Measurements from ENCODE around the gene SPATA13.

The SPATA13 gene

GRCh38 chr13:24134757-24135156 lies 25.8 kb upstream of the SPATA13 start:
- no peak overlapping the region for H3K27ac ChIP-seq
- no peak overlapping the region for H3K9ac ChIP-seq
- H3K36me3 ChIP-seq, result no peaks in the 10 kb centered on the region
- no peaks in the 10 kb centered on the region for H4K20me1 ChIP-seq
- peaks cover 0 to 10% (median 0%) of the 10 kb centered on the region in 10 experiments; a peak in 2 of 20 replicates for H3K4me1 ChIP-seq
- H3K9me3 ChIP-seq (replicated peaks in 1 of 11), result peaks cover 7 to 14% (median 12%) of the 10 kb centered on the region in 11 experiments
- no peak overlapping the region for H3K4me3 ChIP-seq
- no peak overlapping the region for H3K4me2 ChIP-seq
- no peaks in the 10 kb centered on the region for H3K27me3 ChIP-seq
- TF ChIP-seq Cebpa-rat (IDR thresholded peaks at IDR 0.05), result no peak

DNA sequence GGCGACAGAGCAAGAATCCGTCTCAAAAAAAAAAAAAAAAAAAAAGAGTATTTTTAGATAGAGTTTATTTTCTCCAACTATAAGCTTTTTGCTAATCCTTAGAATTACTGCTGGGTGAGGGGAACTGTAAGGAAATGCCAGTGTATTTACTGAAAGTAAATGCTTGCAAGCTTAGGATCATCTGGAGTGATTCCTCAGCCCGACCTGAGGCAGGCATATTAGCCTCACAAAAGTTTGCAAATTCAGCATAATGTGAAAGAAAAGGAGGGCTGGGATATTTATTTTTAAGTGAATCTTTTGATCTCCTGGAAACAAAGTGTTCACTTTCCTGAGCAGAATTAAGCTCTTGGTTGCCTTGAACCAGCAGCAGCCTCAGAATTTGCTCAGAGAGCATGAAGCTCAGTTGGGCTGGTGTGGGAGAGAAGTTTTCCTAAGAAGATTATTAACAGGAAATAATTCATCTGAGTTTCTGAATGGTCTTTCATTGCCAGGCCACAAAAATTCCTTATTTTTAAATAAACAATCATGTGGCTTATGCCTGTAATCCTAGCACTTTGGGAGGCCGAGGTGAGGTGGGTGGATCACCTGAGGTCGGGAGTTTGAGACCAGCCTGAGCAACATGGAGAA lies 24.7 kb upstream of the SPATA13 start:
- H3K36me3 ChIP-seq, result no peaks in the 10 kb centered on the region
- H3K9ac ChIP-seq, result no peak overlapping the region
- H3K4me1 ChIP-seq, result peaks cover 0 to 10% (median 0%) of the 10 kb centered on the region in 10 experiments; a peak in 2 of 20 replicates
- H4K20me1 ChIP-seq, result no peaks in the 10 kb centered on the region
- H3K9me3 ChIP-seq (replicated peaks in 1 of 11), result peaks cover 7 to 14% (median 12%) of the 10 kb centered on the region in 11 experiments
- TF ChIP-seq Cebpa-rat (IDR thresholded peaks at IDR 0.05), result no peak
- H3K27ac ChIP-seq, result no peak overlapping the region
- H3K4me2 ChIP-seq, result no peak overlapping the region
- no peak overlapping the region for H3K4me3 ChIP-seq
- no peaks in the 10 kb centered on the region for H3K27me3 ChIP-seq

- no peaks in the 10 kb centered on the region for H4K20me1 ChIP-seq
- no peaks in the 10 kb centered on the region for H3K27me3 ChIP-seq
- peaks cover 0 to 18% (median 10%) of the 10 kb centered on the region in 10 experiments; a peak in 15 of 20 replicates for H3K4me1 ChIP-seq
- no peak overlapping the region for H3K9ac ChIP-seq
- no peak overlapping the region for H3K4me2 ChIP-seq
- H3K4me3 ChIP-seq, result no peak overlapping the region
- H3K9me3 ChIP-seq (replicated peaks in 1 of 11), result no peaks in the 10 kb centered on the region
- H3K27ac ChIP-seq, result no peak overlapping the region
- H3K36me3 ChIP-seq, result no peaks in the 10 kb centered on the region
- TF ChIP-seq Cebpa-rat (IDR thresholded peaks at IDR 0.05), result no peak
These were observed 21.6 kb upstream of the SPATA13 start for GRCh38 chr13:24138911-24139310.

- no peak overlapping the region for H3K9ac ChIP-seq
- no peak overlapping the region for H3K27ac ChIP-seq
- H4K20me1 ChIP-seq, result no peaks in the 10 kb centered on the region
- TF ChIP-seq Cebpa-rat (IDR thresholded peaks at IDR 0.05), result no peak
- peaks cover 0 to 18% (median 10%) of the 10 kb centered on the region in 10 experiments; a peak in 15 of 20 replicates for H3K4me1 ChIP-seq
- no peak overlapping the region for H3K4me3 ChIP-seq
- no peaks in the 10 kb centered on the region for H3K36me3 ChIP-seq
- H3K9me3 ChIP-seq (replicated peaks in 1 of 11), result no peaks in the 10 kb centered on the region
- no peaks in the 10 kb centered on the region for H3K27me3 ChIP-seq
- H3K4me2 ChIP-seq, result no peak overlapping the region
These were observed 19.1 kb upstream of the SPATA13 start for GRCh38 chr13:24141333-24141910.

GRCh38 chr13:24142453-24142852 lies 18.1 kb upstream of the SPATA13 start:
- no peaks in the 10 kb centered on the region for H3K9me3 ChIP-seq (replicated peaks in 1 of 11)
- H3K4me3 ChIP-seq, result no peak overlapping the region
- H3K4me1 ChIP-seq, result peaks cover 0 to 18% (median 10%) of the 10 kb centered on the region in 10 experiments; a peak in 15 of 20 replicates
- H3K9ac ChIP-seq, result no peak overlapping the region
- TF ChIP-seq Cebpa-rat (IDR thresholded peaks at IDR 0.05), result no peak
- H3K36me3 ChIP-seq, result no peaks in the 10 kb centered on the region
- H3K4me2 ChIP-seq, result peak overlapping the region in 8 of 11 experiments; percentile 27 to 61 (median 44); a peak in 13 of 22 replicates
- no peaks in the 10 kb centered on the region for H3K27me3 ChIP-seq
- H4K20me1 ChIP-seq, result no peaks in the 10 kb centered on the region
- H3K27ac ChIP-seq, result no peak overlapping the region

DNA sequence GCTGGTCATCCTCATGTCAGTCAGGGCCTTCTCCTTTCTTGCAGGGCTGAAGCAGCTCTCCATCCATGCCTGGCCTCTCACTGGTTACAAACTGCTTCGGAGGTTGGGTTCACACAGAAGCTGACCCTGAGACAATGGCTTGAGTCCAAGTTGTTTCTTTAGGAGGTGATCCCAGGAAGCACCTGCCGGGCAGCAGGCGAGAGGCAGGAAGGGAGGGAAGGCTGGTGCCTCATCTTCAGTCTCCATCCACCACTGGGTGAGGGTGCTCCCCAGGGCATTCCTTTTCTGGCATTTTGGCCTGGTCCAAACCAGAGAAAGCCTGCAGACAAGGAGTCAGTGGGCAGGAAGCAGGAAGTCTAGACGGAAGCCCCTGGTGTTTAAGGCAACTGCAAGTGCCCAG lies 17.6 kb upstream of the SPATA13 start:
- Histone ChIP-seq H3K4me3 (no peak overlapping the region), H3K27ac (no peak overlapping the region), H3K9me3 (replicated peaks in 1 of 11) (no peaks in the 10 kb centered on the region), H3K4me1 (peaks cover 0 to 18% (median 10%) of the 10 kb centered on the region in 10 experiments; a peak in 15 of 20 replicates), H3K36me3 (no peaks in the 10 kb centered on the region), H3K27me3 (no peaks in the 10 kb centered on the region), H3K9ac (no peak overlapping the region), H3K4me2 (peak overlapping the region in 8 of 11 experiments; percentile 27 to 61 (median 44); a peak in 16 of 22 replicates), H4K20me1 (no peaks in the 10 kb centered on the region)
- no peak for TF ChIP-seq Cebpa-rat (IDR thresholded peaks at IDR 0.05)

DNA sequence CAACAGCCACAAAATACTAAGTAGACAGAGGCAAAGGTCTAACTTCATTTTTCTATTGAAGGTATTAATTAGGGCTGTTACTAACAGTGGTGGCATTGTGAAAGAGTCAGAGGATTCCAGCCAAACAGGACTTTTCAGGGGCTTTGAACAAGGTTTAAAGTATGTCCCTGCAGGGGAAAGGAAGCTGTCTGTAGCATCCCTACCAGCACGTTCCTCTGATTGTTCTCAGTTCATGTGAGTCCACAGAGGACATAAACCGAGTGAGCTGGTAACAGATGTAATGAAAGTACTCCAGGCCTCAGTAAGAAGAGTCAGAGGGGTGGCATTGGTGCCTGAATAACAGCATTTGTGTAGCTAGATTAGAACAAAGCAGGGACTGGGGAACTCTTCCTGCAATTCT lies 15.3 kb upstream of the SPATA13 start:
- H3K4me2 ChIP-seq, result no peak overlapping the region
- no peaks in the 10 kb centered on the region for H3K36me3 ChIP-seq
- H3K27ac ChIP-seq, result no peak overlapping the region
- H4K20me1 ChIP-seq, result no peaks in the 10 kb centered on the region
- peaks cover 0 to 18% (median 10%) of the 10 kb centered on the region in 10 experiments; a peak in 15 of 20 replicates for H3K4me1 ChIP-seq
- H3K4me3 ChIP-seq, result no peak overlapping the region
- H3K9me3 ChIP-seq (replicated peaks in 1 of 11), result no peaks in the 10 kb centered on the region
- TF ChIP-seq Cebpa-rat (IDR thresholded peaks at IDR 0.05), result no peak
- H3K9ac ChIP-seq, result no peak overlapping the region
- no peaks in the 10 kb centered on the region for H3K27me3 ChIP-seq

DNA sequence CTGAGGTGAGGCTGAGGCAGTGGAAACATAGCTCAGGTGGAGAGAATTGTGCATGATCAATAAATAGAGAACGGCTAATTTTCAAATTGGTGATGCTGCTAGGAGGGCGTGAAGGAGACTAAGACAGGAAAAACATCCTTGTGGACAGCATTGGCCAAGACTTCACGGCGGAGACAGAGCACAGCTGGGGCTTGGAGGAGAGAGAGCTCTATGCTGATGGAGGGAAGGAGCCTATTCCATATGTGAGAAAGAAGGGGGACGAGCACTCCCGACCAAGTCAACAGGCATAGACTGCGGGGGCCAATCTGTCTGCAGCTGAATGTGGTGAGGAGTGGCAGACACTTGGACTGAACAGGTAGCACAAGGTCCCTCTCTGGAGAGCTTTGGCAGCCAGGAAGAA lies 14.8 kb upstream of the SPATA13 start:
- Histone ChIP-seq H3K27me3 (no peaks in the 10 kb centered on the region), H3K27ac (no peak overlapping the region), H3K36me3 (no peaks in the 10 kb centered on the region), H3K9ac (no peak overlapping the region), H4K20me1 (no peaks in the 10 kb centered on the region), H3K4me1 (peaks cover 0 to 18% (median 10%) of the 10 kb centered on the region in 10 experiments; a peak in 15 of 20 replicates), H3K9me3 (replicated peaks in 1 of 11) (no peaks in the 10 kb centered on the region), H3K4me2 (no peak overlapping the region), H3K4me3 (no peak overlapping the region)
- no peak for TF ChIP-seq Cebpa-rat (IDR thresholded peaks at IDR 0.05)

DNA sequence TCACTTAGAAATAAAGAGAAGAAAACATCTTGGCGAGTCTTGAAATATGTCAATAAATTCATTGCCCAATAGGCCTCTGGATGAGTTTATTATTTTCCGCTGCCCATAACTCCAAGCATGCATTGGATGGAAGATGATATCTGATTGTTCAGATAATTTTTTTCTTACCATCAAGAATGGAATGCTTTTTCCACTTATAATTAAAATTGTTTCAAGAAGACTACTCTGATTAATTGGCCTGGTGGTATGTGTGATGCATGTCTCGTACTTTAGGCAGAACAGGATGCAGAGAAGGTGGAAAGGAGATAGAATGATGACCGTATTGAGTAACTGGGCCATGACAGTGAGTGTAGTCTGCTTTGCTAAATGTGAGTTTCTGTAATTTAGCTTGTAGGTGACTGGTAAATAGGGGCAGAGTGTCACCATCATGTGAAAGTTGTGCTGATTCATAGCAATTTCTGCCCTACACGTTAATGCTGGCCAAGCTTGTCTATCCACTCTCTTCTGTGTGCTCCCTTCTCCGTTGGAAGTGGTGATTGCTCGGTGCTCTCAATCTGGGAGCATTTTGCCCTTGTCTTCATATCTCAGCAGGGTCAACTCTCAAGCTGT lies 13.5 kb upstream of the SPATA13 start:
- no peak overlapping the region for H3K9ac ChIP-seq
- no peak for TF ChIP-seq Cebpa-rat (IDR thresholded peaks at IDR 0.05)
- H3K4me1 ChIP-seq, result peaks cover 0 to 17% (median 10%) of the 10 kb centered on the region in 10 experiments; a peak in 15 of 20 replicates

More for the DNA sequence above, 13.5 kb upstream of the SPATA13 start:
- Histone ChIP-seq H3K9me3 (replicated peaks in 1 of 11) (no peaks in the 10 kb centered on the region), H3K36me3 (no peaks in the 10 kb centered on the region), H3K4me2 (no peak overlapping the region), H3K4me3 (no peak overlapping the region), H3K27me3 (no peaks in the 10 kb centered on the region), H3K27ac (no peak overlapping the region), H4K20me1 (no peaks in the 10 kb centered on the region)
